WTC11 (cell line): ENCODE data around the gene CEP250. TPM values are rescaled to one million over a fixed set of nuclear protein-coding genes. Genes with fewer than 3 reads are reported as not detected.

Experiments
- ATAC-seq: fragments of 200-7000 bp; cut with Tn5 transposase; 2 replicates; pipeline ENCODE4 v1.10.0; 2021; ENCODE audit warnings: mild to moderate bottlenecking, moderate library complexity
- CTCF ChIA-PET: fragments of 300-600 bp; sonication (Branson Sonifier 250); formaldehyde crosslinking; loops from one replicate; lab custom pipeline; 2021; ENCODE audit warnings: antibody characterized with exemption; lab: Charles Lee
- POLR2A ChIA-PET: fragments of 350-600 bp; sonication (Branson Sonifier 250); formaldehyde crosslinking; loops from one replicate; lab custom pipeline; 2021; ENCODE audit warnings: antibody characterized with exemption; lab: Charles Lee
- DNase-seq: peaks from one replicate; pipeline ENCODE4 v3.0.0; 2021; ENCODE audit warnings: low spot score
- H3K27ac Mint-ChIP-seq: 2 replicates; pipeline ENCODE4 v1.8.0; 2021; ENCODE audit warnings: mixed read lengths
- H3K27me3 Mint-ChIP-seq: 2 replicates; pipeline ENCODE4 v1.8.0; 2021; ENCODE audit warnings: low read depth, mild to moderate bottlenecking, moderate library complexity, mixed read lengths
- H3K36me3 Mint-ChIP-seq: 2 replicates; pipeline ENCODE4 v1.8.0; 2021; ENCODE audit warnings: mixed read lengths
- H3K4me1 Mint-ChIP-seq: 2 replicates; pipeline ENCODE4 v1.8.0; 2022; ENCODE audit warnings: mixed read lengths
- H3K4me3 Mint-ChIP-seq: 2 replicates; pipeline ENCODE4 v1.8.0; 2021; ENCODE audit warnings: mild to moderate bottlenecking, moderate library complexity, mixed read lengths
- H3K9me3 Mint-ChIP-seq: 2 replicates; pipeline ENCODE4 v1.8.0; 2021; ENCODE audit warnings: mixed read lengths
- AFF4 ChIP-seq: sonication (generic); formaldehyde crosslinking; IDR thresholded peaks from 2 replicates; pipeline ENCODE4 v1.8.1; 2023; ENCODE audit warnings: mild to moderate bottlenecking, missing genetic modification reagents, borderline replicate concordance
- ATF6 ChIP-seq: sonication (generic); formaldehyde crosslinking; IDR thresholded peaks from 2 replicates; pipeline ENCODE4 v1.8.1; 2023; ENCODE audit warnings: mild to moderate bottlenecking, missing genetic modification reagents
- CBFB ChIP-seq: sonication (generic); formaldehyde crosslinking; IDR thresholded peaks from 2 replicates; pipeline ENCODE4 v1.8.1; 2022; ENCODE audit warnings: mild to moderate bottlenecking, low read depth, missing genetic modification reagents
- E2F5 ChIP-seq: sonication (generic); formaldehyde crosslinking; IDR thresholded peaks from 2 replicates; pipeline ENCODE4 v1.8.1; 2022; ENCODE audit warnings: mild to moderate bottlenecking, moderate library complexity, missing genetic modification reagents
- ESRRA ChIP-seq: sonication (generic); formaldehyde crosslinking; IDR thresholded peaks from 2 replicates; pipeline ENCODE4 v1.8.1; 2022; ENCODE audit warnings: mild to moderate bottlenecking, missing genetic modification reagents, borderline replicate concordance
- FOXK1 ChIP-seq: sonication (generic); formaldehyde crosslinking; IDR thresholded peaks from 2 replicates; pipeline ENCODE4 v1.8.0; 2022; ENCODE audit warnings: mild to moderate bottlenecking, moderate library complexity, missing genetic modification reagents
- GABPB1 ChIP-seq: sonication (generic); formaldehyde crosslinking; IDR thresholded peaks from 2 replicates; pipeline ENCODE4 v1.8.1; 2023; ENCODE audit warnings: mild to moderate bottlenecking, missing genetic modification reagents
- HMGA2 ChIP-seq: fragments of 250-450 bp; sonication (Bioruptor Pico); IDR thresholded peaks from 2 replicates; pipeline ENCODE4 v1.4.0; 2021; ENCODE audit warnings: mild to moderate bottlenecking, moderate library complexity
- NR2C2 ChIP-seq: sonication (generic); formaldehyde crosslinking; IDR thresholded peaks from 2 replicates; pipeline ENCODE4 v1.8.0; 2022; ENCODE audit warnings: mild to moderate bottlenecking, missing genetic modification reagents
- RELA ChIP-seq: sonication (generic); formaldehyde crosslinking; IDR thresholded peaks from 2 replicates; pipeline ENCODE4 v1.8.1; 2022; ENCODE audit warnings: missing genetic modification reagents, mild to moderate bottlenecking, borderline replicate concordance
- SMAD4 ChIP-seq: sonication (generic); formaldehyde crosslinking; IDR thresholded peaks from 2 replicates; pipeline ENCODE4 v1.8.0; 2022; ENCODE audit warnings: mild to moderate bottlenecking, missing genetic modification reagents
- SOX15 ChIP-seq: fragments of 250-450 bp; sonication (Bioruptor Pico); IDR thresholded peaks from 2 replicates; pipeline ENCODE4 v1.9.0; 2021; ENCODE audit warnings: mild to moderate bottlenecking
- TP53 ChIP-seq: sonication (generic); formaldehyde crosslinking; IDR thresholded peaks from 2 replicates; pipeline ENCODE4 v1.8.1; 2023; ENCODE audit warnings: mild to moderate bottlenecking, missing genetic modification reagents
- ZBTB43 ChIP-seq: sonication (generic); formaldehyde crosslinking; IDR thresholded peaks from 2 replicates; pipeline ENCODE4 v1.8.1; 2023; ENCODE audit warnings: mild to moderate bottlenecking, missing genetic modification reagents
- ZMAT4 ChIP-seq: fragments of 250-450 bp; sonication (Bioruptor Pico); IDR thresholded peaks from 2 replicates; pipeline ENCODE4 v1.9.0; 2021; ENCODE audit warnings: mild to moderate bottlenecking
- ZNF121 ChIP-seq: sonication (generic); formaldehyde crosslinking; IDR thresholded peaks from 2 replicates; pipeline ENCODE4 v1.8.0; 2023; ENCODE audit warnings: missing genetic modification reagents
- ZNF219 ChIP-seq: sonication (generic); formaldehyde crosslinking; IDR thresholded peaks from 2 replicates; pipeline ENCODE4 v1.8.0; 2023; ENCODE audit warnings: missing genetic modification reagents, mild to moderate bottlenecking, borderline replicate concordance
- ZNF263 ChIP-seq: sonication (generic); formaldehyde crosslinking; IDR thresholded peaks from 2 replicates; pipeline ENCODE4 v1.8.1; 2022; ENCODE audit warnings: low read depth, mild to moderate bottlenecking, moderate library complexity, missing genetic modification reagents
- ZNF396 ChIP-seq: fragments of 250-450 bp; sonication (Bioruptor Pico); IDR thresholded peaks from 2 replicates; pipeline ENCODE4 v1.8.0; 2021; ENCODE audit warnings: mild to moderate bottlenecking, moderate library complexity, borderline replicate concordance
- ZNF532 ChIP-seq: fragments of 250-450 bp; sonication (Bioruptor Pico); IDR thresholded peaks from 2 replicates; pipeline ENCODE4 v1.9.0; 2021; ENCODE audit warnings: mild to moderate bottlenecking, borderline replicate concordance
- ZSCAN18 ChIP-seq: fragments of 250-450 bp; sonication (Bioruptor Pico); IDR thresholded peaks from 2 replicates; pipeline ENCODE4 v2.1.2; 2022; ENCODE audit warnings: mild to moderate bottlenecking, moderate library complexity
- total RNA-seq: library from RNA; stranded (reverse); gene quantifications from 3 replicates; pipeline ENCODE4 v1.2.3, GENCODE V29; 2021

CEP250 gene
- total RNA-seq, 1 experiment from 2014 or later = 63.1 TPM

- no peak for TF ChIP-seq ZNF263 (CRISPR knock-in tag)
These were observed 90.7 kb downstream of the CEP250 start (continued) for GRCh38 chr20:35546127-35546526.

- no peak for ATAC-seq
- H3K4me3 Mint-ChIP-seq = no peak overlapping the region
- no peak for DNase-seq
- ChIA-PET POLR2A (no interaction called here), CTCF (no interaction called here)
- no peaks in the 10 kb centered on the region for H3K27me3 Mint-ChIP-seq
- TF ChIP-seq CBFB = no peak
- TF ChIP-seq TP53 = no peak
- TF ChIP-seq ZMAT4 (CRISPR knock-in tag) = no peak
- no peak for TF ChIP-seq HMGA2 (CRISPR knock-in tag)
- TF ChIP-seq AFF4 = no peak
- TF ChIP-seq FOXK1 (CRISPR knock-in tag) = no peak
- no peak for TF ChIP-seq SMAD4 (CRISPR knock-in tag)
- TF ChIP-seq ZNF219 = no peak
- TF ChIP-seq SOX15 (CRISPR knock-in tag) = no peak
- no peak for TF ChIP-seq ZNF121 (CRISPR knock-in tag)
- TF ChIP-seq GABPB1 (CRISPR knock-in tag) = no peak
- TF ChIP-seq RELA (CRISPR knock-in tag) = no peak
- TF ChIP-seq ZBTB43 = no peak
- H3K36me3 Mint-ChIP-seq = peaks cover 27% of the 10 kb centered on the region
- no peak overlapping the region for H3K27ac Mint-ChIP-seq
- no peaks in the 10 kb centered on the region for H3K9me3 Mint-ChIP-seq
- H3K4me1 Mint-ChIP-seq = peaks cover 5% of the 10 kb centered on the region; the same call in 1 of the 2 replicates
These were observed 91.9 kb downstream of the CEP250 start for GRCh38 chr20:35547329-35547728.

- no peak overlapping the region for H3K27ac Mint-ChIP-seq
- no peaks in the 10 kb centered on the region for H3K9me3 Mint-ChIP-seq
- no peaks in the 10 kb centered on the region for H3K4me1 Mint-ChIP-seq
- ChIA-PET POLR2A (interaction anchor here (0.8 kb wide), 1 partner anchor 11 kb away, joined by 3 read pairs; no protein-coding TSS in a partner anchor), CTCF (interaction anchor here (0.6 kb wide), 1 partner anchor 39 kb away, joined by 3 read pairs; no protein-coding TSS in a partner anchor)
- H3K4me3 Mint-ChIP-seq = no peak overlapping the region
- H3K27me3 Mint-ChIP-seq = no peaks in the 10 kb centered on the region
- H3K36me3 Mint-ChIP-seq = peaks cover 30% of the 10 kb centered on the region
- DNase-seq (no peak), ATAC-seq (no peak)
- TF ChIP-seq ZNF532 (CRISPR knock-in tag) (no peak), ATF6 (no peak), NR2C2 (CRISPR knock-in tag) (no peak), ESRRA (no peak), GABPB1 (CRISPR knock-in tag) (no peak), E2F5 (CRISPR knock-in tag) (no peak), ZSCAN18 (no peak), ZNF396 (no peak)
These were observed 96.1 kb downstream of the CEP250 start for GRCh38 chr20:35551503-35551902.
